ENCODE data around the gene FCER2.

Gene FCER2

GRCh38 chr19:7699417-7700401, 2.2 kb downstream of the FCER2 start:
- no peak for DNase-seq (ENCODE audit: low spot score)

GRCh38 chr19:7699003-7699402, 2.9 kb downstream of the FCER2 start:
- no peak for DNase-seq (ENCODE audit: low spot score)

GRCh38 chr19:7698583-7698982, 3.3 kb downstream of the FCER2 start:
- DNase-seq (ENCODE audit: low spot score) = no peak

GRCh38 chr19:7697721-7698287, 4.1 kb downstream of the FCER2 start:
- DNase-seq (ENCODE audit: low spot score) = no peak

GRCh38 chr19:7694499-7694898, 7.4 kb downstream of the FCER2 start:
- DNase-seq (ENCODE audit: low spot score) = no peak

GRCh38 chr19:7692417-7693088, 9.4 kb downstream of the FCER2 start:
- DNase-seq (ENCODE audit: low spot score) = no peak

GRCh38 chr19:7691497-7691896, 10.4 kb downstream of the FCER2 start:
- DNase-seq (ENCODE audit: low spot score) = no peak

- no peak for DNase-seq (ENCODE audit: low spot score)
These were observed 11.1 kb downstream of the FCER2 start for GRCh38 chr19:7690779-7691258.

GRCh38 chr19:7689165-7689564, 12.8 kb downstream of the FCER2 start:
- no peak for DNase-seq (ENCODE audit: low spot score)

- no peak for DNase-seq (ENCODE audit: low spot score)
These were observed 14.8 kb downstream of the FCER2 start for GRCh38 chr19:7687177-7687576.

GRCh38 chr19:7685546-7686445, 16.1 kb downstream of the FCER2 start:
- DNase-seq (ENCODE audit: low spot score) = no peak

- DNase-seq (ENCODE audit: low spot score) = no peak
These were observed 19.6 kb downstream of the FCER2 start for GRCh38 chr19:7682175-7682855.

- peak; percentile 86 for DNase-seq (ENCODE audit: low spot score)
These were observed 20.4 kb downstream of the FCER2 start for GRCh38 chr19:7681340-7682174.

- DNase-seq (ENCODE audit: low spot score) = peak; percentile 95
These were observed 21.2 kb downstream of the FCER2 start, which contains the start of gene TRAPPC5 for GRCh38 chr19:7680606-7681339. TSS of gene TRAPPC5 (plus strand) at chr19:7680833. CDS start at chr19:7682254, 1,421 bp downstream.

GRCh38 chr19:7679771-7680605, 21.9 kb downstream of the FCER2 start:
- DNase-seq (ENCODE audit: low spot score) = no peak

- no peak for DNase-seq (ENCODE audit: low spot score)
These were observed 22.8 kb downstream of the FCER2 start for GRCh38 chr19:7678971-7679751.

GRCh38 chr19:7677669-7678311, 24.1 kb downstream of the FCER2 start:
- no peak for DNase-seq (ENCODE audit: low spot score)
